Hypothalamus (tissue), 51 donors: Measurements from ENCODE around the gene PLAA.

Source experiments
- DNase-seq, 51 donors: peaks; one replicate each; lab custom pipeline; 2025; lab: John Stamatoyannopoulos, UW

PLAA gene

DNA sequence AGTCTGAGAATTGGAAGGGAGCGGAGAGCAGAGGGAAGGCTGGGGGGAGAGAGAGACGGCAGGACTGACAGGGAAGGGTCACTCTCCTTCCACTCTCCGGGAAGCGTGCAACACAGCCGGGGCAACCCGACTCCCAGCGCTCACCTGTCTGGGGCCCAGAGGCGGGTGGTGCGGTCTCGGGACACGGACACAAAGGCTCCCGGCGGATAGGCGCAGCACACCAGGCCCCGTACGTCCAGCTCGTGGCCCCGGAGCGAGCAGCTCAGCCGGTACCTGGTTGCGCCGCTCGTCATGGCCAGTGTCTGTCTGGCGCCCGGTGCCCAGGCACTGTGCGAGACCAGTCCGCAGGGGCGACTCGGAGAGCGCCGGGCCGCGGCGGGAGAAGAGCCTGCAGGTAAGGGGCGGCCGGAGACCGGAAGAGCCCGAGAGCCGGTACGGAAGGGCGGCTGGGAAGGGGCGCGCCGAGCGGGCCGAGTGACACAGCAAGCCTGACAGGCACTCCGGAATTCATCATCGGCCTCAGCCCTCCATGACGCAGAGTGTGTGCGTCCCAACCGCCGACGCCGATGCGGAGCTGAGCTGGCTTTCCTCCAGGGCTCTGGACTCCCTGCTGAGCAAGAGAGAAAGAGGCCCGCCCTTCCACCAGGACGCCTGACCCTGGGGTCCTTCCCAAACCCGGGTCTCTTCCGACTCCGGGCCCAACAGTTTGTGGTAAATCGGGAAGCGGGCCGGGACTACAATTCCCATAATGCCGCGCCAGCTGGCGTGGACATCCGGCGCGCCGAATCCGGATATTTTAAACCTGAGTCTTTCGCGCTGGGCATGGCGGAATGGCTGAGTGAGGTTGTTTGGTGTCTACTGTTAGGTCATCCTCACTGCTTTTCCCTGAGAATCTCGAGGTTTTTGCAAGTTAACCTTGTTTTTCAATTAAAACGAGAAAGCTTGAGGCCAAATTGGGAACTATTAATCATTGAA, at the start of gene PLAA:
TSS of gene PLAA (minus strand) at position 490 of the 975 bp plus-strand sequence. CDS start at position 293, 197 bp downstream.
- peak; percentile 62 to 98 (median 90) for DNase-seq

DNA sequence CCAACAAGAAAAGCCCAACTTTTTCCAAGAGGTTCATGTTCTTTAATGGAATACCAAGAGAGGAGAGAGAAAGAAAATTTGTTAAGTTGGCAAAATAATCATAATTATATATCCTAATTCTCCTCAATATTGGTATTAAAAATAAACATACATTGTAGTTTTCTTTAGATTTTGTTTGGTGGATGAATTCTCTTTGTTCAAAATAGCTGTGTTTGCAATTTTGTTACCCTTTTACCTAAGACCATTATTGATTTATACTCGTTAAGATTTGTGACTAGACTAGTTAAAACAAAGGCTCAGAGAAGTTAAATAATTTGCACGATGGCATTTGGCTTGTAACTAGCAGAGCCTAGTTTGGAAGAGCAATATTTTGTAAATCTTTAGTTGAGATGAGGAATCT, 48.8 kb upstream of the PLAA start:
- DNase-seq, result no peak

- DNase-seq, result no peak
Measured at GRCh38 chr9:26983340-26983739, 36.3 kb upstream of the PLAA start.

GRCh38 chr9:26975728-26976707, 29.0 kb upstream of the PLAA start:
- DNase-seq, result peak in 2 of 51 donors; percentile 0 to 1

- no peak for DNase-seq
Measured at GRCh38 chr9:26974927-26975326, 27.9 kb upstream of the PLAA start.

DNA sequence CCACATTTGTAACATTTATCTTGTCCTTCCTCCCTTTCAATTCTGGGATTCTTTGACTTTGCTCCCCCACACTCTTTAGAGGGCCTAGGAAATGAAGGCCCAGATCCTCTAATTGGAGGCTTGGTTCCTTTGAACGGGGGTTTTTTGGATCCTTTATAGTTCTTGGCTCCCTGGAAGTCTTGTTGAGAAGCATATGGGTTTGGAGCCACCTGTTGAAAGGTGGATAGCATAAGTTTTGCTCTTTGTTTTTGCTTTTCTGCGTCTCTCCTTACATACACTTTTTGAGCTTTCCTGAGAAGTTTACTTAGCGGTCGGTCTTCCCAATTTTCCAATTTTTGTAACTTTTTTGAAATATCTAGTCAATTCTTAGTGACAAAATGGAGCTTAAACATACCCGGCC, 26.9 kb upstream of the PLAA start:
- no peak for DNase-seq

DNA sequence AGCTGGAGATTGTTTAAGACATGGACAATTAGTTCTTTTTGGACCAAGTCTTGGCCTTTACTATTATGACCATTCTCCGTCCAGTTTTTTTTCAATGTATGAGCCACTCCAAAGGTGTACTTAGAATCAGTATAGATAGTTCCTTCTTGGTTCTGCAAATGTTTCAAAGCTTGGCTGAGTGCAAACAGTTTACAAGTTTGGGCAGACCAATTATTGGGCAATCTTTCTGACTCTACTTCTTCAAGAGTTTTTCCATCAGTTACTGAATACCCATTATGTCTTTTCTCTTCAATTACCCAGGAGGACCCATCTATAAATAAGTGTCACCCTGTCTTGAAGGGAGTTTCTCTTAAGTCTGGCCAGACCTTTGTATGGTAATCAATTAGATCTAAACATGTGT, 24.7 kb upstream of the PLAA start:
- DNase-seq, result no peak

- DNase-seq, result no peak
Measured at GRCh38 chr9:26956860-26957233, 9.8 kb upstream of the PLAA start.

DNA sequence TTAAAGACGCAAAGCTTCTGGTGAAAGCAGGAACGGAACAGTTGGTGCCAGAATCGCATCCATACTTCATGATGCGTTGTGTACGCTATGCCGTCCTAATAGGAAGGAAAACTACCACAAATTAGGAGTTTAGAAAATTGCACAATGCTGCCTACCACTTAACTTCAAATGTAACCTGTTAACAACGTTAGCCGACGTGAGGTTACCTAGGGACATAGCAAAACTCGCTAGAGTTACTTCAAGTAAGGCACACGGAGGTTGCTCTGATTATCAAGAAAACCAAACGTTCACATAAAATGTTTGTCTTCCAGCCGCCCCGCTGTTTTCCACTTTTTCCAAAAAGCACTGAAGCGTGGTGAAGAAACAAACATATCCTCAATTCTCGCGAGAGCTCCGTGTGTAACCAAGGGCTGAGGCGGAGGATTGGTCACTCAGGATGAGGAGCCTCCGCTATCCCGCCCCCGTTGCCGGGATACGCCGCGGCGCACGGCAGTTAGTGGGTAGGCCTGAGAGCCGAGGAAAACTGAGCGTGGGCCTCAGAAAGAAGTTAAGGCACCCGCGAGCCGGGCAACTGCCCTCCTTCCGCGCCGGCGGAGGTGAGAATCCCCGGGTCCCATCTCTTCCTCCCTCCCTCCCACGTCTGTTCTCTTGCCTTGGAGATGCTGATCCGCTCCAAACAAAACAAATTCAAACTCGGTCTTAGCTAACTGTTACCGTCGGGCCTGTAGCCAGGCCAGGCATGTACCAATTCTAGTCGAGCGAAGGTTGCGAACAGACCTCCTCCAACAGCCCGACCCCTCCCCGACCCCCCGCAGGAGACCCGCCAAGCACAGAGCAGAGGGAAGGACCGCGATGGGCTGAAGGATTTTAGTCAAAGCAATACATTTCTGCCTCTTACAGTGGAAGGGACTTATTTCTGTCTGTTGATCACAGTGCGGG, 9.1 kb upstream of the PLAA start, which contains the start of gene IFT74:
TSS of gene IFT74 (plus strand) at position 492 of the 939 bp plus-strand sequence. CDS start 5,556 bp downstream, outside the sequence.
- peak; percentile 40 to 98 (median 91) for DNase-seq

GRCh38 chr9:26955222-26955903, 8.3 kb upstream of the PLAA start:
- peak in 14 of 51 donors; percentile 3 to 39 (median 10) for DNase-seq

DNA sequence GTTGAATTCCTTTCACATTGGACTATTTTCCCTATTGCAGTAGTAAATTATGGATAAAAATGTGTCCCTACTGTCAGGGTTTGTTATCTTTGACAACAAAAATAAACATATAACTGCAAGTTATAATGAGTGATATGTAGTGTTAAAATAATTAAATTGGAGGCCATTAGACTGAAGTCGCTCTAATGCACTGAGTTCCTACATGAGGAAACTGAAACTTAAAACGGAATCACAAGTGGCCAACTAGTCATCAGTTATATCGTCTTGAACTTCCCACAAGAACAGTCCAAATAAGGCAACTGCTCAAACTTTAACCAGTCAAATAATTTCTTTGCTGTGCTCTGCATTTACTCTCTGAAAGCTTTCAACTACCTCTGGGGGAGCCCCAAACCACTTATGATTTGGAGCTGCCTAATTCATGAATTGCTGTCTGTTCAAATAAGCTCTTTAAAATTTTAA, 7.0 kb upstream of the PLAA start:
- peak in 1 of 51 donors; percentile 10 for DNase-seq

DNA sequence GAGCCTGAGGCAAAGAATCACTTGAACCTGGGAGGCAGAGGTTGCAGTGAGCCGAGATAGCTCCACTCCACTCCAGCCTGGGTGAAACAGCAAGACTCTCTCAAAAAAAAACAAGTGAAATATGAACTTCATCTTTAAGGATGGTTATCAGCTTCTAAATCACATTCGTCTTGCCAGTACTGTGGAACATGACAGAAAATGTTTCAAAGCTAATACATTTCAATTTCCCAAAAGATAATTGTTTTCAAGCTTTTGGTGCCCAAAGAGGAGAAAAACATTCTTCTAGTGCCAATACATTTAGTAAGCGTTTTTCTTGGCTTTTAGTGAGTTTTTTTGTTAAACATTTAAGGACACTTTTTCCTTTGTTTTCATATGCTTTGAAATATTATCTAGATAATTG, 4.8 kb upstream of the PLAA start:
- no peak for DNase-seq

GRCh38 chr9:26950521-26950920, 3.5 kb upstream of the PLAA start:
- DNase-seq, result no peak

DNA sequence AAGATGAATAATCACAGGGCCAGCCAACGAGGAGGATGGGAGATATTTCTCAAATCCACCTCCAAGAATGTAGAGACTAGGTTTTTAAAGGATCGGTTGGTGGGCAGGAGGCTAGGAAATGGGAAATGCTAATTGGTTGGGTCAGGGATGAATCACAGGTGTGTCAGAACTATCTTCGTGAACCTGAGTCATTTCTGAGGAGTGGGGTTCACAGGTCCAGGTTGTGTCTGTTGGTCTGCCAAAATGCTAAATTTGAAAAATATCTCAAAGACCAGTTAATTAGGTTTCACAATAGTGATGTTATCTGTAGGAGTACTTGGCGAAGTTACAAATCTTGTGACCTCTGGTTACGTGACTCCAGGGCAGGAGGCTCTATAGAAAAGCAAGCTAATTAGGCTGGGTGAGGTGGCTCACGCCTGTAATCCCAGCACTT, 2.6 kb upstream of the PLAA start:
- DNase-seq, result no peak

GRCh38 chr9:26947736-26948135, 694 bp upstream of the PLAA start:
- DNase-seq, result no peak

- DNase-seq, result peak in 1 of 51 donors; percentile 1
Measured at GRCh38 chr9:26945591-26945990, 1.5 kb downstream of the PLAA start.

- no peak for DNase-seq
Measured at GRCh38 chr9:26940779-26941178, 6.3 kb downstream of the PLAA start.

GRCh38 chr9:26939955-26940711, 6.9 kb downstream of the PLAA start:
- no peak for DNase-seq
